Measurements from ENCODE around the gene PDIA5.

DNA sequence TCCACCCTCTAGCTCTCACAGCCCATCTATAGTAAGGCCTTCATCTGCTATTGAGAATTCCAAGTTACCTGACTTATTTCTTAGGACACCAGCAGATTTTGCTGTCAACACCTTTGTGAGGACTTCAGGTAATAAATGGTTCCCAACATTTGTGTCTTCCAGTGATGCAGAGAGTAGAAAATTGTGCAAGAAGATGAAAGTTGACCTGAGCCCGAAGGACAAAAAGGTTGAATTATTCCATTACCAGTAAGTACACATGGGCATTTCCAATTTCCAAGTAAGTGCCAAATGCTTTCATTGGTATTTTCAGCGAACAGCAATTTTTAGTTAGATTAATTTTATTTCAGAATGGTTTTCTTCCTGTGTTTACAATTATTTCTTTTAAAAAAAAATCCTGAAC, 35.4 kb downstream of the PDIA5 start:
- TF ChIP-seq, protein P1, sequence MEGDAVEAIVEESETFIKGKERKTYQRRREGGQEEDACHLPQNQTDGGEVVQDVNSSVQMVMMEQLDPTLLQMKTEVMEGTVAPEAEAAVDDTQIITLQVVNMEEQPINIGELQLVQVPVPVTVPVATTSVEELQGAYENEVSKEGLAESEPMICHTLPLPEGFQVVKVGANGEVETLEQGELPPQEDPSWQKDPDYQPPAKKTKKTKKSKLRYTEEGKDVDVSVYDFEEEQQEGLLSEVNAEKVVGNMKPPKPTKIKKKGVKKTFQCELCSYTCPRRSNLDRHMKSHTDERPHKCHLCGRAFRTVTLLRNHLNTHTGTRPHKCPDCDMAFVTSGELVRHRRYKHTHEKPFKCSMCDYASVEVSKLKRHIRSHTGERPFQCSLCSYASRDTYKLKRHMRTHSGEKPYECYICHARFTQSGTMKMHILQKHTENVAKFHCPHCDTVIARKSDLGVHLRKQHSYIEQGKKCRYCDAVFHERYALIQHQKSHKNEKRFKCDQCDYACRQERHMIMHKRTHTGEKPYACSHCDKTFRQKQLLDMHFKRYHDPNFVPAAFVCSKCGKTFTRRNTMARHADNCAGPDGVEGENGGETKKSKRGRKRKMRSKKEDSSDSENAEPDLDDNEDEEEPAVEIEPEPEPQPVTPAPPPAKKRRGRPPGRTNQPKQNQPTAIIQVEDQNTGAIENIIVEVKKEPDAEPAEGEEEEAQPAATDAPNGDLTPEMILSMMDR (optimal IDR thresholded peaks at IDR 0.05 in 1 of 3, IDR thresholded peaks at IDR 0.05 in 1 of 3, conservative IDR thresholded peaks at IDR 0.05 in 1 of 3; ENCODE audit: extremely low read depth in 1 of 3, insufficient read depth in 2 of 3, low read length in 3 of 3), result no peak
- TF ChIP-seq EZH2 (IDR thresholded peaks at IDR 0.05; ENCODE audit: low read length), result no peak

Data from keratinocyte (primary cell).